Stomach (tissue), 9 donors: ENCODE data around the gene BABAM2. TPM values are rescaled to one million over a fixed set of nuclear protein-coding genes. Genes with fewer than 3 reads are reported as not detected.

Source experiments
- DNase-seq, 2 donors: peaks; one replicate each; pipeline versions ENCODE4 v3.0.0 to v3.0.0-alpha.2; 2013 to 2019
- H3K27ac ChIP-seq, 5 donors: fragments of 200-600 bp in 4 of 5; sonication (generic) in 4 of 5; one replicate each; pipeline ENCODE4 v1.5.1; 2013 to 2019; ENCODE audit warnings: mild to moderate bottlenecking in 1 of 5, moderate library complexity in 1 of 5
- H3K27me3 ChIP-seq, 3 donors: fragments of 200-600 bp; sonication (generic); one replicate each; pipeline ENCODE4 v1.5.1; 2017 to 2019; ENCODE audit warnings: mixed run types in 1 of 3
- H3K36me3 ChIP-seq, 4 donors: fragments of 200-600 bp; sonication (generic); 1 replicate in 3 of 4; 2 replicates in 1 of 4; pipeline ENCODE4 v1.5.1; 2016 to 2019
- H3K4me1 ChIP-seq, 4 donors: fragments of 200-600 bp; sonication (generic); one replicate each; pipeline ENCODE4 v1.5.1; 2016 to 2019
- H3K4me3 ChIP-seq, 4 donors: fragments of 200-600 bp; sonication (generic) in 3 of 4; one replicate each; pipeline ENCODE4 v1.5.1; 2016 to 2019; ENCODE audit warnings: mild to moderate bottlenecking in 1 of 4
- H3K9me3 ChIP-seq, 4 donors: fragments of 200-600 bp; sonication (generic); one replicate each; pipeline ENCODE4 v1.5.1; 2016 to 2019
- CTCF ChIP-seq, 7 experiments: fragments of 450-650 bp in 4 of 7; fragments of 200-600 bp in 3 of 7; sonication (generic) in 3 of 7; IDR thresholded peaks; one replicate each; pipeline ENCODE4 v1.5.1; 2016 to 2019; ENCODE audit warnings: antibody characterized with exemption in 7 of 7, control low read depth in 2 of 7, mild to moderate bottlenecking in 1 of 7
- EP300 ChIP-seq: sonication (generic); formaldehyde crosslinking; IDR thresholded peaks from one replicate; pipeline ENCODE4 v1.6.1; 2017; ENCODE audit warnings: antibody characterized with exemption
- POLR2A ChIP-seq, 4 donors: fragments of 450-650 bp; IDR thresholded peaks; one replicate each; pipeline ENCODE4 v1.6.1; 2016; ENCODE audit warnings: antibody characterized with exemption in 4 of 4, control low read depth in 2 of 4, mild to moderate bottlenecking in 1 of 4, moderate library complexity in 1 of 4
- POLR2AphosphoS5 ChIP-seq, 3 donors: sonication (generic); formaldehyde crosslinking; IDR thresholded peaks; one replicate each; pipeline ENCODE4 v1.6.1; 2016; ENCODE audit warnings: antibody characterized with exemption in 3 of 3
- WGBS, 5 donors: extraction: QIAGEN DNeasy Blood & Tissue Kit in 3 of 5; methylation state at CpG; one replicate each; pipeline versions ENCODE4 v1.1.5 to v1.1.7; 2013 to 2018; 5-methylcytosine and 5-hydroxymethylcytosine counted together
- intact Hi-C: fragments of 100-400 bp; cut with DNase I; formaldehyde crosslinking; loops from one replicate; pipeline ENCODE4 v1.15.1; 2023; ENCODE audit warnings: low total_unique reads
- polyA plus RNA-seq, 3 donors: library from polyadenylated mRNA; stranded (reverse); fragments of 200-250 nt; gene quantifications; one replicate each; pipeline ENCODE4 v1.2.3, GENCODE V29; 2013
- total RNA-seq, 5 donors: library from RNA; depleted of rRNA; stranded (reverse); fragments of >200 nt; gene quantifications; one replicate each; pipeline versions ENCODE4 v1.1.0 to v1.2.3, GENCODE V29; 2014 to 2016
- donor health status: healthy with polysubstance abuse.
- donor health status: Bipolar disorder and iron deficiency.
- donor health status: healthy.

BABAM2 gene
- total and polyA plus RNA-seq, 8 donors: 14.2 to 41.4 (median 22.8) TPM

- no peak for DNase-seq
- H3K4me3 ChIP-seq: no peak overlapping the region
- no peaks in the 10 kb centered on the region for H3K4me1 ChIP-seq
- TF ChIP-seq CTCF (IDR thresholded peaks at IDR 0.05): no peak
- no peak for TF ChIP-seq EP300
- TF ChIP-seq POLR2A (IDR thresholded peaks at IDR 0.05): no peak
- no peak for TF ChIP-seq POLR2AphosphoS5 (IDR thresholded peaks at IDR 0.05)
- WGBS, 5 donors: 92 to 98% (median 96%) methylated on average over 7 of the region's 7 CpGs
- intact Hi-C loops: no loop called here
- H3K27me3 ChIP-seq: no peaks in the 10 kb centered on the region
- no peak overlapping the region for H3K27ac ChIP-seq
- peaks cover 0 to 20% (median 13%) of the 10 kb centered on the region in 4 donors for H3K36me3 ChIP-seq
- no peaks in the 10 kb centered on the region for H3K9me3 ChIP-seq
These were observed 137.5 kb downstream of the BABAM2 start for GRCh38 chr2:28028025-28028424.

GRCh38 chr2:28030600-28030999 lies 140.1 kb downstream of the BABAM2 start:
- Histone ChIP-seq H3K4me3 (no peak overlapping the region), H3K4me1 (no peaks in the 10 kb centered on the region), H3K27me3 (no peaks in the 10 kb centered on the region), H3K36me3 (peaks cover 0 to 17% (median 9%) of the 10 kb centered on the region in 4 donors), H3K9me3 (no peaks in the 10 kb centered on the region), H3K27ac (no peak overlapping the region)
- no peak for TF ChIP-seq POLR2AphosphoS5 (IDR thresholded peaks at IDR 0.05)
- TF ChIP-seq CTCF (IDR thresholded peaks at IDR 0.05): no peak
- no peak for TF ChIP-seq EP300
- intact Hi-C loops: no loop called here
- no peak for DNase-seq
- WGBS, 5 donors: 74 to 88% (median 76%) methylated on average over 2 of the region's 2 CpGs

- no peak for TF ChIP-seq POLR2AphosphoS5 (IDR thresholded peaks at IDR 0.05)
- TF ChIP-seq CTCF (IDR thresholded peaks at IDR 0.05): no peak
- no peak for TF ChIP-seq POLR2A (IDR thresholded peaks at IDR 0.05)
- no peak overlapping the region for H3K27ac ChIP-seq
- H3K36me3 ChIP-seq: peaks cover 0 to 8% (median 0%) of the 10 kb centered on the region in 4 donors
- no peaks in the 10 kb centered on the region for H3K4me1 ChIP-seq
- 70 to 87% (median 78%) methylated on average over 4 of the region's 4 CpGs for WGBS, 5 donors
- no peaks in the 10 kb centered on the region for H3K27me3 ChIP-seq
- DNase-seq: no peak
- intact Hi-C loops: no loop called here
- no peak overlapping the region for H3K4me3 ChIP-seq
- no peaks in the 10 kb centered on the region for H3K9me3 ChIP-seq
These were observed 142.3 kb downstream of the BABAM2 start for GRCh38 chr2:28032816-28033215.

GRCh38 chr2:28034696-28035095 lies 144.2 kb downstream of the BABAM2 start:
- peaks cover 0 to 10% (median 0%) of the 10 kb centered on the region in 4 donors for H3K4me1 ChIP-seq
- WGBS, 5 donors: 87 to 96% (median 94%) methylated on average over 6 of the region's 6 CpGs
- H3K4me3 ChIP-seq: no peak overlapping the region
- H3K27ac ChIP-seq: no peak overlapping the region
- TF ChIP-seq EP300: no peak
- TF ChIP-seq POLR2A (IDR thresholded peaks at IDR 0.05): no peak
- TF ChIP-seq POLR2AphosphoS5 (IDR thresholded peaks at IDR 0.05): no peak
- H3K9me3 ChIP-seq: no peaks in the 10 kb centered on the region
- intact Hi-C loops: no loop called here
- DNase-seq: no peak
- no peaks in the 10 kb centered on the region for H3K27me3 ChIP-seq
- H3K36me3 ChIP-seq: no peaks in the 10 kb centered on the region

GRCh38 chr2:28035163-28035690 lies 144.7 kb downstream of the BABAM2 start:
- no peak for DNase-seq
- no peak overlapping the region for H3K27ac ChIP-seq
- peaks cover 0 to 10% (median 0%) of the 10 kb centered on the region in 4 donors for H3K4me1 ChIP-seq
- no peak for TF ChIP-seq EP300
- no peak for TF ChIP-seq POLR2A (IDR thresholded peaks at IDR 0.05)
- TF ChIP-seq CTCF (IDR thresholded peaks at IDR 0.05): no peak
- no peak for TF ChIP-seq POLR2AphosphoS5 (IDR thresholded peaks at IDR 0.05)
- intact Hi-C loops: no loop called here
- no peak overlapping the region for H3K4me3 ChIP-seq
- no peaks in the 10 kb centered on the region for H3K36me3 ChIP-seq
- H3K9me3 ChIP-seq: no peaks in the 10 kb centered on the region
- WGBS, 5 donors: 86 to 92% (median 90%) methylated on average over 3 of the region's 3 CpGs
- no peaks in the 10 kb centered on the region for H3K27me3 ChIP-seq
